ENCODE measurements around the gene PHF5A.
A peak's percentile ranks its signal among the peaks of the same experiment; 100 is the strongest.

The PHF5A gene, protein sequence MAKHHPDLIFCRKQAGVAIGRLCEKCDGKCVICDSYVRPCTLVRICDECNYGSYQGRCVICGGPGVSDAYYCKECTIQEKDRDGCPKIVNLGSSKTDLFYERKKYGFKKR

DNA sequence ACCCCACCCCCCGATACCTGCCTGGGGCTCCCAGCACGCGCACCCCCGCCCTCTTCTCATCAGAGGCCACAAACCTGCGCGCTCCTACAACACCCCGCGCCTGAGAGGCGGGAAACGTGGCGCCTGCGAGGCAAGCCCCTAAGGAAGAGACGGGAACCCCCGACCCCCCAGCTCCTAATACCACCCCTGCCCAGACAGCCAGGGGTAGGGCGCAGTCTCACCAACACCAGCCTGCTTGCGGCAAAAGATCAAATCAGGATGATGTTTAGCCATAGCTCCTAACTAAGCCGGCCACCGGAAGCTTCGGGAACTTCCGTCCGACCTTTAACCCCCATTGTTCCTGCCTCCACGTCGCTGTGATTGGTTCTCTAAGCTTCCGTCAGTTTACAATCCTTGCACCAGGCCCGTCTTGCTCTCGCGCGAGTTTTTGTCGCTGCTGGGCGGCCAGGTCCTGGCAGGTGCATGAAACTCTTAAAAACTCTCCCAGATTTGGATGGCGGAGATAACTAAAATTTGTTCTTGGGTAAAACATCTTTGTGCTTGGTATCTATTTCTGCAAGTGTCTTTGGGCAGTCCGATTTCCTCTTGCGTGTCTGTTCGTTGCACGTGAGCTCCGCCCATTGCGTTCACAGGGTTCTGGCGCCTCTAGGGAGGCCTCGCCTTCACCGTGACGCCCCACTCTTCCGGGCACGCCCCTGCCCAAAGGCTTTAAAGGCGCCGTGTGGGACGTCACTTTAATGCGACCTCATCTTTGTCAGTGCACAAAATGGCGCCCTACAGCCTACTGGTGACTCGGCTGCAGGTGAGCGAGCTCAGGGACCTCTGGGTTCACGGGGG is at the start of gene PHF5A, which contains the start of gene ACO2:
Gene PHF5A, minus strand, starts transcription at position 312 of the 837 bp plus-strand sequence. Its CDS starts 39 bp downstream, at position 273.
Gene ACO2, plus strand, starts transcription at position 737 of the 837 bp plus-strand sequence. Its CDS starts 30 bp downstream, at position 767.
- peak; percentile 93 for FAIRE-seq

DNA sequence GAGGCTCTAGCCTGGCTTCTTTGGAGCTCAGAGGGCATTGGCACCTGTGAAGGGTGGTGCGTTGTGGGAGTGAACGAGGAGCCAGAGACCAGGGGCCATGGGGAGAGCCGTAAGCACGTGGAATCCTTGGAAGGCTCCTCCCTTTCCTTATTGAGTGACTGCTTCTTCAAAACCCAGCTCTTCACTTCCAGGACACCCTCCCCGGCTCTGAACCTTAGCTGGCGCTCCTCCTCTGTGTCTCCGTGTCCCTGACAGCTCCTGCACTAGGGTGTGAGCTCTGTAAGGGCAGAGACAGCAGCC is 49.5 kb upstream of the PHF5A start:
- no peak for FAIRE-seq

DNA sequence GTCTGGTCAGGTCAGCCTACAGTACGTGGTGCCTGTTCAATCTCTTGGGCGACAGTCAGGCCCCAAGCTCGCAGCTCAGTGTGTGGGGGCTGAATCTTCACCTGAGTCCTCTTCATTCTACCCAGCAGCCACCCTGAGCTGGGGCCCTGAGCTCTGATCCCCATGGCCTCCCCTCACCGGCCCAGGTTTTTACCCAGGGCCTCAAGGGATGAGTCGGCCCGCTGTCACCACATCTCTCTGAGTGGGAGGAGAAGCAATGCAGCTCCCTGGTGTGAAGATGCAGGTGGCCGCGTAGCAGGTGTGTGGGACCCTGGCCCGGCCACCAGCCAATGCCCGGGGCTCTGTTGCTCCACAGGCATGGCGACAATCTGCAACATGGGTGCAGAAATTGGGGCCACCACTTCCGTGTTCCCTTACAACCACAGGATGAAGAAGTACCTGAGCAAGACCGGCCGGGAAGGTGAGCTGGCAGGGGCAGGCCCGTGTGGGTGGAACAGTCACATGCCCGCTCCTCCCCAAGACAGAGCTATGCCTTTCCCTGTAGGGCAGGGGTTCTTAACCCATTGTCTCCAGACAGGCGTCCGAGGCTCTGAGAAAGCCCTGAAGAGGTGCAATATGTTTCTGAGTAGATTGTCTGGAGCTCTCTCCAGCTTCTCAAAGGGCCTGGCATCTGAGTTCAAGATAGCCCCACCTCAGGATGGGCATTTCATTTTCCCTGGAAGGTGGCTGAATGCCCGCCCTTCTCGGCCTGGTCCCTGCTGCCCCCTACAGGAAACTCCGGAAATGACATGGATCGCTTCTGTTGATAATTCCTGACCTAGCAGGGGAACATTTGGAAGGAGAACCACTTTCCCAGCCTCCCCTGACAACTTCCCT is 48.9 kb upstream of the PHF5A start:
- FAIRE-seq: peak; percentile 21

DNA sequence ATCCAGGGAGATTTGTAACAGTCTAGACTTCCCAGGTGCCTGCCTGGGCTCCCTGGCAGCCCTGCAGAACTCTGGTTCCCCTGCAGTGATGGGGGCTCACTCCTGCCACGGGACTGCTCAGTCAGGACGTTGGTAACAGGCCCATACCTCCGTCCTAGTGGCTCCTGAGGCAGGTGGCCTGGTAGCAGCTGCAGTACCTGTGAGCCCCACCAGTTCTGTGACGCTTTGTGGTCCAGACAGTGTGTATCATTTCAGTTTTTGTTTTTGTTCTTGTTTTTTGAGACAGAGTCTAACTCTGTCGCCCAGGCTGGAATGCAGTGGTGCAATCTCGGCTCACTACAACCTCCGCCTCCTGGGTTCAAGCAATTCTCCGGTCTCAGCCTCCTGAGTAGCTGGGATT is 48.0 kb upstream of the PHF5A start:
- no peak for FAIRE-seq

DNA sequence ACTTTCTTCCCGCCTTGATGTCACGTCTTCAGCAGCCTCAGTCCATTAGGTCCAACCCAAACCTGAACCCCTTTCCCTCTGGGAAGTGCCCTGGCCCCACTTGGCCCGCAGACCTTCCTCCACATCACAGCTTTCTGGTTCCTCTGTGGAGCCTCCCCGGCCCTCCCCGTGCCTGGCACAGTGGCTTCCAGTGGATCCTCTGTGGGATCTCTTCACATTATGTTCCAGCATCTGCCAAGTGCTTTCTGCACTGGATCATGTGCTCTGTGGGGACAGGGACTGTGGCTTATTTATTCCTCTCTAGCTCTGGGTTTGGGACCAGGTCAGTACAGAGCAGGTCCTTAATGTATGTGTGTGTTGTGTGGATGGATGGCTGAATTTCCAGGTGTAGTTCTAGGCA is 44.9 kb upstream of the PHF5A start:
- no peak for FAIRE-seq

DNA sequence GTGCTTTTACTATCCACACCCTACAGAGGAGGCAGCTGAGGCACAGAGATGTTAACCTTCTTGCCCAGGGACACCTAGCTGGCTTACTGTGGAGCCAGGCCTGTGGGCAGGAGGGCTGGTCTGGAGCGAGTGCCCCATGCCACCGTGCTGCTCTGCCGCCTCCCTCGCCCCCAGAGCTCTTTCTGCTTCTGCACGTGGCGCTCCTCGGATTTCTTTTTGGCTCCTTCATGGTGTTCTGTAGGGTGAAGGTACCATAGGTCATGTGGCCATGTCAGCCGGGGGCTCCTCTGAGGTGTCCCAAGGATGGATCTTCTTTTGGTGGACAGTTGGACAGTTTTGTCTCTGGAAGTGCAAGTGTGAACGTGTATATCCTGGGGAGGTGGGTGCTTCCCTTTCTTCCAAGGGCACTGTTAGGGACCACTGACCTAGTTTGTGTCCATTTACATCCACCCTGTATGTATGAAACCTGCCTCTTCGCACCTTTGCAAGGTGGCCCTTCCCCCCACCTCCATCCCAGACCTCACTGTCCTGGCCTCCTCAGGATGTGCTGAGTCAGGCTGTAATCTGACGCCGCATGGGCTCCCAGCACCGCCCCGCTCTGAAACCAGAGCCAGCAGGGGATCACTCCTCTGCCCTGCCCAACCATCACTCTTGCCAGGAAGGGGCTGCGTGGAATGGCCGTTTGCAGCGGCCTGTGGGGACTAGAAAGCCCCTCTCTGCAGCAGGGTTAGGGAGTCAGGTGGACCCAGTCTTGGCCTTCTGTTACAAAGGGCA is 44.1 kb upstream of the PHF5A start:
- no peak for FAIRE-seq

DNA sequence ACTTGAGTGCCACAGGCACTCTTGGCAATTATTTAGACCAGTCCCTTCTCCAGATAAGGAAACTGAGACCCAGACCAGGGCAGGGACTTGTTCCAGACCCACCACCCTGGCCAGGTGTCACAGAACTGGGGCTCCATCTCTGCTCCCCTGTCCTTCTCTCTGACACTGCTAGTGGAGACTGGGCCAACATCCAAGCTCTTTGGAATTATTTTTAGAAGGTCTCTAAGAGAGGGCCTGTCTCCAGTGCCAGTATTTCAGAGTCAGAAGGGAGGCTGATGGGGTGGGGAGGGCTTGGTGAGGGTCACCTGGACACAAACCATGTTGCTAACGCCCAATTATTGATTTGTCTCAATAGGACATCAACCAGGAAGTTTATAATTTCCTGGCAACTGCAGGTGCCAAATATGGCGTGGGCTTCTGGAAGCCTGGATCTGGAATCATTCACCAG is 43.1 kb upstream of the PHF5A start:
- FAIRE-seq: no peak

DNA sequence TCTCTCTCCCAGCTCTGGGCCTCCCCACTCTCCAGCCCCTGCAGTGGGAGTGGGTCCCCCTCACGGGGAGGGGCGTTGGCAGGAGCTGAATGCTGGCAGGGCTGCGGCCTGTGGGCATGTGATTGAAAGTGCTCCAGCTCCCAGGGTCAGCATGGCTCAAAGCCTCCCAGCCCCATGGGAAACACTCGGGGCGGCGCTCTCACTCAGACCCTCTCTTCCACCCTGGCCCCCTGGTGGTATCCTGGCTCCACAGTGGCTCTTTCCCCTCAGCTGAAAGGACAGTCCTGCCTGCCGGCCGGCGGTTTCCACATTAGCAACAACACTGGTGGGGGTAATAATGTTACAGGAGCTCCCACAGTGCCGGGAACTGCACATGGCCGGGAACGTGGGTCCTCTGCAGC is 40.3 kb upstream of the PHF5A start:
- no peak for FAIRE-seq

DNA sequence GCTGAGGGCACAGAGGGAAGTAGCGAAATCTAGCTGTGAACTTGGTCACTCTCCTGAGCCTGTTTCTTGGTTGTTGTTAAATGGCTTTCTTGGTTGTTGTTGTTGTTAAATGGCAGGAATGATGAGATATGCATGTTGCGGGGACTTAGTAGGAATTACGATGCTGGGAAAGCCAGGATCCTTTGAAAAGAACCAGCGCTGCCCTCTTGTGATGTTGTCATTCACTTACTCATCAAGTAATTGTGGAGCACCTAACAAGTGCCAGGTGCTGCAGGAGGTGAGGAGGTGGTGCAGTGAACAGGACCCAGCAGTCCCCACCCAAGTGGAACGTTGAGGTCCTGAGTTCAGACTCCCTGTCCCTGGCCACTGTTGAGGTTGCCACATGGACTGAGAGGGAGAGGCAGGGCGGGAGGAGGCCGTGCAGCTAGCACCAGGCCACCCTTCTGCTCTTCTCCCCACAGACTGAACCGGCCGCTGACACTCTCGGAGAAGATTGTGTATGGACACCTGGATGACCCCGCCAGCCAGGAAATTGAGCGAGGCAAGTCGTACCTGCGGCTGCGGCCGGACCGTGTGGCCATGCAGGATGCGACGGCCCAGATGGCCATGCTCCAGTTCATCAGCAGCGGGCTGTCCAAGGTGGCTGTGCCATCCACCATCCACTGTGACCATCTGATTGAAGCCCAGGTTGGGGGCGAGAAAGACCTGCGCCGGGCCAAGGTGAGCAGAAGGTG is 39.0 kb upstream of the PHF5A start:
- FAIRE-seq: no peak

DNA sequence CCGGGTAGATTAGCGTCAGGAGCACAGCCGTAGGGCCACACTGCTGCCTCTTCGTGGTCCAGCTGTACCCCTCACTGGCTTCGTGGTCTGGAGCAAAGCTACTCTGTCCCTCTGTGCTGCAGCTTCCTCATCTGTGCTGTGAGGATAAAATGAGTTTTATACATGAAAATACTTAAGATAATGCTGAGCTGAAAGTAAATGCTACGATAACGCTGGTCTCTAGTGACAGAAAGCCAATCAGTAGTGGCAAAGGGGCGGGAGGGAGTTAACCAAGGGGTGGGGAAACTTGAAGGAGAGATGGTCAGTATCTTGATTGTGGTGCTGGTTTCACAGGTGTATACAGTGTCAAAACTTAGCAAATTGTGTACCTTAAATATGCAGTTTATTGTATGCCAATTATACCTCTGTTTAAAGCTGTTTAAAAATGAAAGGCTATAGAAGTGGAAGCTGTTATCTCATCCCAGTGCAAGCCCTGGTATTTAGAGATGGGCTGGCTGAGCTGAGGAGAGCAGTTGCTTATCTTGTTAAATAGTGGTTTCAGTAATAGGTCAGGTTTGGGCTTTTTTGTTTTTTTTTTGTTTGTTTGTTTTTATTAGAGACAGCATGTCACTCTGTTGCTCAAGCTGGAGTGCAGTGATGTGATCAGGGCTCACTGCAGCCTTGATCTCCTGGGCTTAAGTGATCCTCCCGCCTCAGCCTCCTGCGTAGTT is 37.2 kb upstream of the PHF5A start:
- FAIRE-seq: no peak

DNA sequence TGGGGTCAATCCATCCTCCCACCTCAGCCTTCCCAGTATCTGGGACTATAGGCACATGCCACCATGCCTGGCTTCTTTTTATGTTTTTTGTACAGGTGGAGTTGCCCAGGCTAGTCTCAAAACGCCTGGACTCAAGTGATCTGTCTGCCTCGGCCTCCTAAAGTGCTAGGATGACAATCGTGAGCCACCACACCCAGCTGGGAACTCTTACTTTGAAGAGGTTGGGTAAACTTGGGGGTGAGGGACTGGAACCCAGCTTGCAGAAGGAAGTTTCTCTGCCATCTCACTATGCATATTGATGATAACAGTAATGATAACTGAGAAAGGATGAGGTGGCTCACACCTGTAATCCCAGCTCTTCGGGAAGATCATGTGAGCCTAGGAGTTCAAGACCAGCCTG is 36.3 kb upstream of the PHF5A start:
- FAIRE-seq: no peak

DNA sequence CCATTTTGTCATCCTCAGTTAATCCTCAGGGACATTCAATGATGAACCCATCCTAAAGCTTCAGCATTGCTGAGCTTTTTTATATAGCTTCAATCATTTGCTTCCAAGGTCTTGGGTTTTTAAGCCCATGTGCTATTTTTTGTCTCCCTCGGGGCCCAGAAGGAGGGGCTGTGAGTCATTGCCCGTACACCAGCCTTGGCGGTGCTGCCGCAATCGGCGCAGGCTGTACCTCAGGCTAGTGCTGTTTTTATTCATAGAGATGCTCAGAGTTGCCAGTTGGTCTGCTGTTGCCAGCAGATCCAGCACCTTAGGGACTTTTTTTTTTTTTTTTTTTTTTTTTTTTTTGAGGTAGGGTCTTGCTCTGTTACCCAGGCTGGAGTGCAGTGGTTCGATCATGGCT is 35.9 kb upstream of the PHF5A start:
- FAIRE-seq: no peak

DNA sequence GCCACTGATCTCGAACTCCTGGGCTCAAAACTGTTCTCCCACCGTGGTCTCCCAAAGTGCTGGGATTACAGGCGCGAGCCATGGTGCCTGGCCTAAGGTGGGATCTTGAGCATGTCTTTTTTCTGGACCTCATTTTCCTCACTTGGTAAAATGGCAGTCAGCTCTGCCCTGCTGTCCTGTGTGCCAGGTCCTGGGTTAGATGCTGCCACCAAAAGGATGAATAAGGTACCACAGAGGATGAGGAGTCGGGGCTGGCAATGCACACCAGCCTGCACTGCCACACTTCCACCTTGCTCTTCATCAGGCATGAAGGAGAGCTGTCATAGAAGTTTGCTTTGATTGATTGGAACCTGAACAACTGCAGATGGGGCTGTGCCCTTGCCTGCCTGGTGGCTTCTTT is 32.7 kb upstream of the PHF5A start:
- no peak for FAIRE-seq

DNA sequence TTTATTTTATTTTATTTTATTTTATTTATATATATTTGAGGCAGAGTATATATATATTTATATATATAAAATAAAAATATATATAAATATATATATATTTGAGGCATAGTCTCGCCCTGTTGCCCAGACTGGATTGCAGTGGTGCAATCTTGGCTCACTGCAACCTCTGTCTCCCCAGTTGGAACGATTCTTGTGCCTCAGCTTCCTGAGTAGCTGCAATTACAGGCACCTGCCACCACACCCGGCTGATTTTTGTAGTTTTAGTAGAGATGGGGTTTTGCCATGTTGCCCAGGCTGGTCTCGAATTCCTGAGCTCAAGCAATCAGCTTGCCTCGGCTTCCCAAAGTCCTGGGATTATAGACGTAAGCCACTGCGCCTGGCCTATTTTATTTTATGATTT is 31.8 kb upstream of the PHF5A start:
- FAIRE-seq: no peak

DNA sequence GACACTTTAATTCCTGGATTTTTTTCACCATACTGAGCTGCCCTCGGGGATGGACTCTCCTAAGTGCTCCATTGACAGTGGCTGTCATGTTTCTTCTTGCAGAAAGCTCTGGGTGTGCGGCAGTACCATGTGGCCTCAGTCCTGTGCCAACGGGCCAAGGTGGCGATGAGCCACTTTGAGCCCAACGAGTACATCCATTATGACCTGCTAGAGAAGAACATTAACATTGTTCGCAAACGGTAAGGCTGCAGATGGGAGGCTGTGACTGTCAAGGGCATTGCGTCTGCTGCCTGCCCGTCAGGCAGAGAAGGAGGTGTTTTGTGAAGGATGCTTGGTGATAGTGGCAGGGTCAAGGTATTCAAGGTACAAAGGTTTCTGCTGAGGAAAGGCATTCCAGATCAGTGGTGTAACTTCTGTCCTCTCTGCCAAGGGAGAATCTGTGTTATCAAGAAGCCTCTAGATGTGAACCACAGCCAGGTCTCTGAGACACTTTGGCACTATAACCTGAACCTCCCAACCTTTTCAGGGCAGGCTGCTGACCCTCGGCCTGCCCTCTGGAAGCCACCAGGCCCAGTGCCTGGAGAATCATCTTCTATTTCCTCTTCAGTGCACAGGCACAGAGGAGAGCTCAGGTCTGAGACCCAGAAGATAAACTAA is 31.3 kb upstream of the PHF5A start:
- FAIRE-seq: no peak

DNA sequence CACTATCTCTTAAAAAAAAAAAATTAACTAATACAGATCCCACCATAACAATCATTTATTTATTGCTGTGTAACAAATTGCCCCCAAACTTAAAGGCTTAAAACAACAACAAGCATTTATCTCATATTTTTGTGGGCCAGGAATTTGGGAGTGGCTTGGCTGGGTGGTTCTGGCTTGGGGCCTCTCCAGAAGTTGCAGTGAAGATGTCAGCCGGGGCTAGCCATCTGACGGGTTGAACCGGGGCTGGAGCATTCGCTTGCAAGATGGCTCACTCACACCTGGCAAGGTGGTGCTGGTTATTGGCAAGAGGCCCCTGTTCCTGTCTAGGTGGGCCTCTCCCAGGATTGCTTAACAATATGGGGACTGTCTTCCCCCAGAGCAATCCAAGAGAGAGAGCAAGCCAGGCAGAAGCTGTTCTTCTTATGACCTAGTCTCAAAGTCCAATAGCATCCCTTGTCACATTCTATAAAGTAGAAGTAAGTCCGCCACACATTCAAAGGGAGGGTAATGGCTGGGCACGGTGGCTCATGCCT is 29.9 kb upstream of the PHF5A start:
- no peak for FAIRE-seq

DNA sequence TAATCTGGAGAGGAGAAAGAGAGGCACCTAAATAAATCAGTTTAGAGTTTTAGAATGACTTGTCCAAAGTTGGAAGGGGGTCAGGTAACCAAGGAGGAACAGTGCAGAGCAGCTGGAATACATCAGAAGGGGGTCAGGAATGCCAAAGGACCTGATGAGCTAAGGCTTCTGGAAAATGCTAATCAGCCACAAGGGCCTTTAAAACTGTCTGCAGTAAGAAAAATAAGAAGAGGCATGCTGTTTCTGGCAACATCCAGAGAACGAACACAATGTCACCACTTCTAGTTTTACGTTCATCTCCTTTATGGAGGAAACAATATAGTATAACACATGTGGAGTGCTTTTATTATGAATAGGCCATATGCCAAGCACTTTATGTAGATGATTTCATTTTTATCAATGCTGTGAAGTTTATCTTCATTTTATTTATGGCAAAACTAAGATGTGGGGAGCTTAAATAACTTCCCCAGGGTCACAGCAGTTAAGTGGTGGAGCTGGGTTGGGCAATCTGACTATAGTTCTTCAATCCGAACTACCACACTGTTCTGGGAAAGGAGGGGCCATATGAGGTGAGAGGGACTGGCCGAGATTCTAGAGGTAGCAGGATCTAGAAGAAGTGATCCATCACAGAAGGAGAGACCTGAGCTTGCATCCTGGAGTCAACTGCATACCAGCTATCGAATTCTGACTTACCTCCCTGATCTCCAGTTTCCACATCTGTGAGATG is 23.0 kb upstream of the PHF5A start:
- FAIRE-seq: no peak

DNA sequence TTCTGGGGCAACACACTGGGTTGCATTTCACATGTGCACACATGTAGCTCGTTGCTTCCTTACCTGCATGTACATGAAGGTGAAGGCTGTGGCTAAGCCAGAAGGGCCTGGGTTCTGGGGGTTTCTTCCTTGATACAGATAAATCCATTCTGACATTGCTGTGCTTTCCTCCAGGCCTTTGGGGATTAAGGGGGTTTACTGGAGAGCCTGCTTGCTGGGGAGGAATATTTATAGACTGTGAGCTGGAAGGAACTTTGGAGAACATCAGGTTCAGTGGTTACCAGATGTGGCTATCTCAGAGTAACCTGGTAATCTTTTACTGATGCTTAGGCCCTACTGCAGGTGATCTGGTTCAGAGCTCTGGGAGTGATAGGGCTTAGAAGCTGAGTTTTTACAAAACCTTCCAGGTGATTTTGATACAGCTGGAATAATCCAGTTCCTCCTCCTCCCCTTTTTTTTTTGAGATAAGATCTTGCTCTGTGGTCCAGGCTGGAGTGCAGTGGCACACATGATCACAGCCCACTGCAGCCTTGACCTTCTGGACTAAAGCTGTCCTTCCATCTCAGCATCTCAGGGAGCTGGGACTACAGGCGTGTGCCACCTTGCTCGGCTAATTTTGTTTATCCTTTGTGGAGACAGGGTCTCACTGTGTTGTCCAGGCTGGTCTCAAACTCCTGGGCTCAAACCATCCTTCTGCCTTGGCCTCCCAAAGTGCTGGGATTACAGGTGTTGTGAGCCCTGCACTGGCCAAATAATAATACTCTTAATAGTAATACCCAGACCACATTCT is 20.3 kb upstream of the PHF5A start:
- no peak for FAIRE-seq

DNA sequence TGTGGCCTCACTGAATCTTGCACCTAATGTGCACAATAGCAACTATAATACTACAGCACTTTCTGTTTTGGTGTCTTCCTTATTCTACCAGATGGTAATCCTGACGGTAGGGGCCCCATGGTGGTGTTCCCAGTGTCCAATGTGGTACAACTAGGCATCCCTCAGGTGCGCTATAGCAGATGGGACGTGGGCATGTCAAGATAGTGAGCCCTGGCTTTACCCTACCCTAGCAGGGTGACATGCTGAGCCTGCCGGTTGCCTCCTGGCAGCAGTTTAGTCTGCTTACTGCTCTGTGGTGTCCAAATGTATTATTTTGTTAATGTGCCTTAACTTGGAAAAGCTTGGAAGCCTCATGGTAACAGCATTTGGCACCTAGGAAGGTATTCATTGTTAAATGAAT is 19.6 kb upstream of the PHF5A start:
- FAIRE-seq: no peak

All from A204.1 (cell line).